GM12865 (cell line): Measurements from ENCODE around the gene AP2A2.

Experiments used
- DNase-seq: peaks from one replicate; pipeline ENCODE4 v3.0.0; 2010; ENCODE audit warnings: low read depth
- H3K4me3 ChIP-seq: 2 replicates; pipeline ENCODE4 v1.5.1; 2011; ENCODE audit warnings: mild to moderate bottlenecking, low read depth, low read length, control low read depth
- CTCF ChIP-seq: IDR thresholded peaks from 2 replicates; pipeline ENCODE4 v1.5.1; 2011; ENCODE audit warnings: low read length, control low read depth, low read depth, inconsistent platforms; ENCODE audit not compliant: insufficient read depth; ENCODE audit errors: missing control alignments

AP2A2 gene

DNA sequence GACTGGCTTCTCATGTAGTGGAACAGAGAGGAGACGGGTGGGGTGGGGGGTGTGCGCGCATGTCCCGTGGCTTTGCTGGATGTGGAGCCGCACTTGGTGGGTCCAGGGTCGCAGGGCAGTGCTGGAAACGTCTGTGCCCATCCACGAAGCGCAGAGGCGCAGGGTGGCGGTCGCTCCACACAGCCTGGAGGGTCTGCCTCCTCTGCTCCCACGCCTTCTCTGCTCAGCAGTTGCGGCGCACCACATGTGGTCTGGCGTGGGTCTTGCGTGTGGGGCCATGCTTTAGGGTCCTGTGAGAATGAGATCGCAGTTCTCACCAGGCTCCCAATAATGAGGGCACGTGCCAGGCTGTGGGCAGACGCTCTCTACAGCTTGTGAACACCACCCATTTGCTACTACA, 60.2 kb downstream of the AP2A2 start:
- TF ChIP-seq CTCF: no peak
- no peak for DNase-seq

GRCh38 chr11:986270-986951, 60.7 kb downstream of the AP2A2 start:
- DNase-seq: no peak
- no peak for TF ChIP-seq CTCF
- H3K4me3 ChIP-seq: no peak overlapping the region

More for the DNA sequence above, 60.2 kb downstream of the AP2A2 start:
- H3K4me3 ChIP-seq: no peak overlapping the region

DNA sequence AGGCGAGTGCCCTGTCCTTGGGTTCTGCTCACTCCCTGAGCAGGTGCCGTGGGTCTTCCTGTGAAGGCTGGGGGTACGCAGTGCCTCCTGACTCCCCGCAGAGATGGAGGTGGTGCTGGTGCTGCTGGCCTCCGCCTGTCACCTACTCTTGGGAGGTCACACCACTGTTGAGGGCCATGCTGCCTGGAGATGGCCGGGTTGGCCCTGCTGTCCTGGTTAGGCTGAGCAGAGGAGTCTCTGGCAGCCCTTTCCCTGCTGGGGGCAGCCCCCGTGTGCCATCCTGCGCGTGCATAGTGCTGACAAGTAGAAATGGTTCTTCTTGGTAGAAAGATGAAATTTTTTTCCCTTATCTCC, 61.3 kb downstream of the AP2A2 start:
- H3K4me3 ChIP-seq: no peak overlapping the region
- no peak for DNase-seq
- no peak for TF ChIP-seq CTCF

- H3K4me3 ChIP-seq: no peak overlapping the region
- TF ChIP-seq CTCF: no peak
- DNase-seq: no peak
Observed at GRCh38 chr11:987671-988070, 62.0 kb downstream of the AP2A2 start.

DNA sequence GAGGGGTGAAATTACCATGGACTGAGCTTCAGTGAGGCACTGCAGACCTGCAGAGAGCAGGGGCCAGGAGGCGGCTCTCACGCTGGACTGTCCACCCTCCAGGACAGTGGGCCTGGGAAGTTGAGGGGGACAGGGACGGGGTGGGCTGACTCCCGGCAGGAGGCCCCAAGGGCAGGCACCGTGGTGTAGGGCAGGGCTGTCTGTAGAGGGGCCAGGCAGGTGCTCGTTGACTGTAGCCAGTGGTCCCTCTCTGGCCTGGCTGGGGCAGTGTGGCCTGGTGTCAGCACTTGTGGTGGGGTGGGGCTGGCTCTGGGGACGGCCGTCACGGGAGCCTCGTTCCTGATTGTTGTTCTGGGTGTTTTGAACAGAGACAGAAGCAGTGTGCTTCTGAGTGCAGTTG, 64.4 kb downstream of the AP2A2 start:
- no peak for DNase-seq
- no peak overlapping the region for H3K4me3 ChIP-seq
- no peak for TF ChIP-seq CTCF

DNA sequence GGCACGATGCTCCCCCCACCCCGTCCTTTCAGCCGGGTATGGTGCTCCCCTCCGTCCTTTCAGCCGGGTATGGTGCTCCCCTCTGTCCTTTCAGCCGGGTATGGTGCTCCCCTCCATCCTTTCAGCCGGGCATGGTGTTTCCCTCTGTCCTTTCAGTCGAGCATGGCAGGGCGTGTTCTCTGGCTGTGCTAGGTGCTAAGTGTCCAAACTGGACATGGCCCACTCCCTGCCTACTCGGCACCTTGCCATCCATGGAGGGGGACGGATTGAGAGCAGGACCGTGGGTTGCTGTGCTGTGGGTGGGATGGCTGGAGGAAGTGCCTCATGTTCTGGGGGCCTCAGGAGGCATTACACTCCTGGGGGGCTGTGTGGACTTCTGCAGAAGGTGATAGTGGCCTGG, 65.4 kb downstream of the AP2A2 start:
- no peak for TF ChIP-seq CTCF
- H3K4me3 ChIP-seq: no peak overlapping the region
- no peak for DNase-seq

DNA sequence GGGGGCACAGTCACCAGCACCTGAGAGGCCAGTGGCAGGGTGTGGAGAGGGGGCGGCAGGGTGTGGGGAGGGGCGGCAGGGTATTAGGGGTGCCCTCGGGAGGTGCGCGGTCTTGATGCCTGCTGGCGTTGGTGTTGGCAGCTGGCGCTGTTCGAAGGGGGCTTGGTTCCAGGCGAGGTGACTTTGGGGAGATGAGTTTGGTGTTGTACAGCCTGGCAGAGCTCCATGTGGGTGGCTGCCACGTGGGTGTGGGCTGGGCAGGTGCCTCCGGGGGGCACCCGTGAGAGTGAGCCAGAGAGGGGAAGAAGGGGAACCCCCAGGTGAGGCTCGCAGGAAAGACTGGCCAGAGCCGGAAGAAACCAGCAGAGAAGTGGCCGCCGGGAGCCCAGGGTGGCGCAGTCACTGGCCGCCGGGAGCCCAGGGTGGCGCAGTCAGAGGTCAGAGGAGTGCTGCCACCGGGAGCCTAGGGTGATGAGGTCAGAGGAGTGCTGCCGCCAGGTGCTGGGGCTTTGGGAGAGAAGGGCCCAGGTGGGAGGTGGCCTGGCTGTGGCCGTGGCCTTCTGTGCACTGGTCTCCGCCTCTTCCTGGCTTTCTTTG, 66.1 kb downstream of the AP2A2 start:
- DNase-seq: no peak
- no peak overlapping the region for H3K4me3 ChIP-seq
- no peak for TF ChIP-seq CTCF
